Stimulated activated CD4-positive, alpha-beta T cell treated with anti-CD3 and anti-CD28 coated beads, Interleukin-4, amount 100 ng/mL, for 4 hours (primary cell): Measurements from ENCODE around the gene IFNG-AS1.

ENCODE experiments used
- DNase-seq, 2 experiments: peaks; one replicate each; pipeline ENCODE4 v3.0.0-alpha.2; 2020

The IFNG-AS1 gene

GRCh38 chr12:67996347-67996746 lies 7.1 kb downstream of the IFNG-AS1 start:
- DNase-seq = no peak

- DNase-seq = no peak
Observed at GRCh38 chr12:67998379-67998778, 9.1 kb downstream of the IFNG-AS1 start.

GRCh38 chr12:67999244-67999643 lies 10.0 kb downstream of the IFNG-AS1 start:
- DNase-seq = no peak

GRCh38 chr12:68001486-68002466 lies 12.5 kb downstream of the IFNG-AS1 start:
- no peak for DNase-seq

GRCh38 chr12:68003777-68004176 lies 14.5 kb downstream of the IFNG-AS1 start:
- no peak for DNase-seq

GRCh38 chr12:68007033-68007432 lies 17.8 kb downstream of the IFNG-AS1 start:
- no peak for DNase-seq

GRCh38 chr12:68007466-68007865 lies 18.2 kb downstream of the IFNG-AS1 start:
- DNase-seq = no peak

GRCh38 chr12:68011206-68011881 lies 22.1 kb downstream of the IFNG-AS1 start:
- no peak for DNase-seq

- no peak for DNase-seq
Observed at GRCh38 chr12:68011882-68012207, 22.6 kb downstream of the IFNG-AS1 start.

GRCh38 chr12:68012712-68013111 lies 23.5 kb downstream of the IFNG-AS1 start:
- DNase-seq = no peak

GRCh38 chr12:68013181-68013580 lies 23.9 kb downstream of the IFNG-AS1 start:
- DNase-seq = no peak

- DNase-seq = no peak
Observed at GRCh38 chr12:68016136-68016535, 26.9 kb downstream of the IFNG-AS1 start.

GRCh38 chr12:68018315-68018714 lies 29.1 kb downstream of the IFNG-AS1 start:
- DNase-seq = no peak

- DNase-seq = no peak
Observed at GRCh38 chr12:68020049-68020448, 30.8 kb downstream of the IFNG-AS1 start.

- no peak for DNase-seq
Observed at GRCh38 chr12:68020699-68021098, 31.5 kb downstream of the IFNG-AS1 start.

- no peak for DNase-seq
Observed at GRCh38 chr12:68028647-68029046, 39.4 kb downstream of the IFNG-AS1 start.

- no peak for DNase-seq
Observed at GRCh38 chr12:68030248-68030647, 41.0 kb downstream of the IFNG-AS1 start.

GRCh38 chr12:68031174-68031573 lies 41.9 kb downstream of the IFNG-AS1 start:
- no peak for DNase-seq

GRCh38 chr12:68031881-68032739 lies 42.9 kb downstream of the IFNG-AS1 start:
- no peak for DNase-seq

- no peak for DNase-seq
Observed at GRCh38 chr12:68034567-68034966, 45.3 kb downstream of the IFNG-AS1 start.

- no peak for DNase-seq
Observed at GRCh38 chr12:68036642-68037041, 47.4 kb downstream of the IFNG-AS1 start.

- no peak for DNase-seq
Observed at GRCh38 chr12:68037616-68038255, 48.5 kb downstream of the IFNG-AS1 start.

GRCh38 chr12:68038650-68039049 lies 49.4 kb downstream of the IFNG-AS1 start:
- DNase-seq = no peak
